Caco-2 (cell line): ENCODE measurements around the gene SKIC2. TPM values are rescaled to one million over a fixed set of nuclear protein-coding genes. Genes with fewer than 3 reads are reported as not detected.

Experiments used
- BruUV-seq: library from RNA; stranded (reverse); fragments of 400-500 nt; replicated peaks from 2 replicates; lab custom pipeline; 2021; lab: Mats Ljungman, UMichigan
- CTCF ChIA-PET: fragments of 300-600 bp; sonication (Branson Sonifier 250); formaldehyde crosslinking; loops from one replicate; lab custom pipeline; 2022; ENCODE audit warnings: antibody characterized with exemption; lab: Charles Lee
- POLR2A ChIA-PET: fragments of 300-600 bp; sonication (Branson Sonifier 250); formaldehyde crosslinking; loops from one replicate; lab custom pipeline; 2022; ENCODE audit warnings: antibody characterized with exemption; lab: Charles Lee
- DNase-seq, 2 experiments: peaks; one replicate each; pipeline versions ENCODE4 v3.0.0 to v3.0.0-alpha.2; 2020 to 2022
- H3K27me3 ChIP-seq: replicated peaks from 2 replicates; pipeline ENCODE4 v1.6.0; 2011; ENCODE audit warnings: low read length; ENCODE audit not compliant: control insufficient read depth, insufficient read depth
- H3K36me3 ChIP-seq: 2 replicates; pipeline ENCODE4 v1.5.1; 2011; ENCODE audit warnings: low read length; ENCODE audit not compliant: control insufficient read depth, insufficient read depth
- H3K4me1 ChIP-seq: fragments of 250-450 bp; sonication (Bioruptor Pico); 2 replicates; pipeline ENCODE4 v1.5.1; 2020; ENCODE audit warnings: mild to moderate bottlenecking
- H3K4me3 ChIP-seq: 2 replicates; pipeline ENCODE4 v1.5.1; 2011; ENCODE audit warnings: low read depth, mild to moderate bottlenecking, control low read depth, low read length
- H3K9me3 ChIP-seq: fragments of 250-450 bp; sonication (Bioruptor Pico); 2 replicates; pipeline ENCODE4 v1.5.1; 2020; ENCODE audit warnings: mild to moderate bottlenecking, moderate library complexity
- H3K27ac Mint-ChIP-seq: one replicate; pipeline ENCODE4 v1.8.0; 2022; ENCODE audit warnings: mixed read lengths; ENCODE audit not compliant: unreplicated experiment
- H3K27me3 Mint-ChIP-seq: one replicate; pipeline ENCODE4 v1.8.0; 2022; ENCODE audit warnings: mixed read lengths; ENCODE audit not compliant: insufficient read depth, unreplicated experiment
- H3K36me3 Mint-ChIP-seq: one replicate; pipeline ENCODE4 v1.8.0; 2022; ENCODE audit warnings: mild to moderate bottlenecking, mixed read lengths; ENCODE audit not compliant: insufficient read depth, unreplicated experiment
- H3K4me1 Mint-ChIP-seq: one replicate; pipeline ENCODE4 v1.8.0; 2022; ENCODE audit warnings: low read depth, mixed read lengths; ENCODE audit not compliant: unreplicated experiment
- H3K4me3 Mint-ChIP-seq: one replicate; pipeline ENCODE4 v1.8.0; 2022; ENCODE audit warnings: mild to moderate bottlenecking, moderate library complexity, mixed read lengths; ENCODE audit not compliant: unreplicated experiment
- H3K9me3 Mint-ChIP-seq: one replicate; pipeline ENCODE4 v1.8.0; 2022; ENCODE audit warnings: mixed read lengths; ENCODE audit not compliant: unreplicated experiment
- CTCF ChIP-seq, 2 experiments: fragments of 200-600 bp in 1 of 2; IDR thresholded peaks; 1 replicate in 1 of 2; 2 replicates in 1 of 2; pipeline versions ENCODE4 v1.5.1 to v1.8.0; 2011 to 2022; ENCODE audit warnings: antibody characterized with exemption in 1 of 2, control low read depth in 1 of 2, inconsistent platforms in 1 of 2, low read depth in 1 of 2, low read length in 1 of 2, mild to moderate bottlenecking in 1 of 2, moderate library complexity in 1 of 2; ENCODE audit not compliant: insufficient read depth in 1 of 2, severe bottlenecking in 1 of 2, unreplicated experiment in 1 of 2
- intact Hi-C: fragments of 100-400 bp; cut with micrococcal nuclease; formaldehyde crosslinking; loops from one replicate; pipeline ENCODE4 v1.10.0; 2022; ENCODE audit not compliant: unreplicated experiment
- total RNA-seq: library from RNA; stranded (reverse); gene quantifications from 2 replicates; pipeline ENCODE4 v1.2.3, GENCODE V29; 2022

The SKIC2 gene
- total RNA-seq, 1 experiment from 2014 or later: 70.0 TPM

GRCh38 chr6:31946370-31946885, 12.5 kb upstream of the SKIC2 start:
- ChIA-PET CTCF (interaction anchor here (0.9 to 1.2 kb wide), 3 partner anchors 11 to 63 kb away, joined by 3 to 5 read pairs (median 4); partner anchors contain the start of gene SKIC2), POLR2A (interaction anchor here (0.6 to 1.6 kb wide), 9 partner anchors 12 to 548 kb away, joined by 3 to 19 read pairs (median 5); partner anchors contain the start of genes DXO, EHMT2, GPANK1 and NELFE)
- Mint-ChIP-seq H3K36me3 (peaks cover 27% of the 10 kb centered on the region), H3K4me1 (peaks cover 43% of the 10 kb centered on the region), H3K27ac (peak overlapping the region; percentile 94), H3K4me3 (peak overlapping the region; percentile 58), H3K9me3 (no peaks in the 10 kb centered on the region), H3K27me3 (no peaks in the 10 kb centered on the region)
- no peak for DNase-seq
- BruUV-seq: TSS peak; percentile 65
- Histone ChIP-seq H3K27me3 (no peaks in the 10 kb centered on the region), H3K4me3 (peak overlapping the region; percentile 33), H3K36me3 (peaks cover under 1% of the 10 kb centered on the region; the same call in 1 of the 2 replicates), H3K4me1 (peaks cover 34% of the 10 kb centered on the region), H3K9me3 (no peaks in the 10 kb centered on the region)
- intact Hi-C loops: no loop called here
- no peak for TF ChIP-seq CTCF (IDR thresholded peaks at IDR 0.05; ENCODE audit: insufficient read depth in 1 of 2, low read depth in 1 of 2, low read length in 1 of 2, severe bottlenecking in 1 of 2, unreplicated experiment in 1 of 2)

- H3K4me1 Mint-ChIP-seq: peaks cover 40% of the 10 kb centered on the region
- DNase-seq: no peak
Measured at GRCh38 chr6:31947070-31947675, 11.8 kb upstream of the SKIC2 start.

GRCh38 chr6:31947864-31948263, 11.1 kb upstream of the SKIC2 start:
- H3K9me3 Mint-ChIP-seq: no peaks in the 10 kb centered on the region
- H3K27me3 Mint-ChIP-seq: no peaks in the 10 kb centered on the region
- H3K4me3 Mint-ChIP-seq: no peak overlapping the region
- DNase-seq: no peak
- intact Hi-C loops: no loop called here
- POLR2A ChIA-PET: no interaction called here
- TF ChIP-seq CTCF (IDR thresholded peaks at IDR 0.05; ENCODE audit: insufficient read depth in 1 of 2, low read depth in 1 of 2, low read length in 1 of 2, severe bottlenecking in 1 of 2, unreplicated experiment in 1 of 2): no peak
- H3K36me3 Mint-ChIP-seq: peaks cover 29% of the 10 kb centered on the region
- H3K9me3 ChIP-seq: no peaks in the 10 kb centered on the region
- no TSS peak for BruUV-seq
- H3K36me3 ChIP-seq: peaks cover 5% of the 10 kb centered on the region
- no peak overlapping the region for H3K4me3 ChIP-seq
- peak overlapping the region; percentile 94 for H3K27ac Mint-ChIP-seq
- peaks cover 37% of the 10 kb centered on the region for H3K4me1 Mint-ChIP-seq
- CTCF ChIA-PET: no interaction called here
- peaks cover 32% of the 10 kb centered on the region for H3K4me1 ChIP-seq
- H3K27me3 ChIP-seq: no peaks in the 10 kb centered on the region

More at GRCh38 chr6:31947070-31947675, 11.8 kb upstream of the SKIC2 start:
- intact Hi-C loops: no loop called here
- Mint-ChIP-seq H3K4me3 (peak overlapping the region; percentile 58), H3K9me3 (no peaks in the 10 kb centered on the region), H3K27ac (peak overlapping the region; percentile 94), H3K36me3 (peaks cover 27% of the 10 kb centered on the region), H3K27me3 (no peaks in the 10 kb centered on the region)
- Histone ChIP-seq H3K36me3 (peaks cover 4% of the 10 kb centered on the region), H3K9me3 (no peaks in the 10 kb centered on the region), H3K4me1 (peaks cover 32% of the 10 kb centered on the region), H3K27me3 (no peaks in the 10 kb centered on the region), H3K4me3 (no peak overlapping the region)
- CTCF ChIA-PET: no interaction called here
- BruUV-seq: no TSS peak
- no peak for TF ChIP-seq CTCF (IDR thresholded peaks at IDR 0.05; ENCODE audit: insufficient read depth in 1 of 2, low read depth in 1 of 2, low read length in 1 of 2, severe bottlenecking in 1 of 2, unreplicated experiment in 1 of 2)
- POLR2A ChIA-PET: no interaction called here
